Liver (tissue), 3 donors: ENCODE measurements around the gene ATP4A.

Source experiments
- CTCF ChIP-seq: fragments of 150-350 bp; IDR thresholded peaks from 2 replicates; pipeline ENCODE4 v1.5.1; 2017; ENCODE audit warnings: improper control_type of control experiment, low read depth, low read length; ENCODE audit not compliant: missing input control
- GABPA ChIP-seq, 2 donors: IDR thresholded peaks in 1 of 2; conservative IDR thresholded peaks in 1 of 2; 2 replicates each; pipeline ENCODE4 v1.6.1; 2016; ENCODE audit warnings: antibody characterized with exemption in 2 of 2, mild to moderate bottlenecking in 1 of 2, moderate library complexity in 1 of 2
- RXRA ChIP-seq, 2 donors: IDR thresholded peaks; 2 replicates each; pipeline ENCODE4 v1.6.1; 2017 to 2018; ENCODE audit warnings: antibody characterized with exemption in 2 of 2, mild to moderate bottlenecking in 1 of 2
- donor health status: healthy.
- donor health status: healthy.

GRCh38 chr19:35534803-35535480 is 28.5 kb downstream of the ATP4A start:
- TF ChIP-seq RXRA (IDR thresholded peaks at IDR 0.05) = no peak
- TF ChIP-seq CTCF = no peak
- no peak for TF ChIP-seq GABPA (IDR thresholded peaks at IDR 0.05 in 1 of 2, conservative IDR thresholded peaks at IDR 0.05 in 1 of 2)
